ENCODE measurements around the gene EGFL7.

Gene EGFL7

DNA sequence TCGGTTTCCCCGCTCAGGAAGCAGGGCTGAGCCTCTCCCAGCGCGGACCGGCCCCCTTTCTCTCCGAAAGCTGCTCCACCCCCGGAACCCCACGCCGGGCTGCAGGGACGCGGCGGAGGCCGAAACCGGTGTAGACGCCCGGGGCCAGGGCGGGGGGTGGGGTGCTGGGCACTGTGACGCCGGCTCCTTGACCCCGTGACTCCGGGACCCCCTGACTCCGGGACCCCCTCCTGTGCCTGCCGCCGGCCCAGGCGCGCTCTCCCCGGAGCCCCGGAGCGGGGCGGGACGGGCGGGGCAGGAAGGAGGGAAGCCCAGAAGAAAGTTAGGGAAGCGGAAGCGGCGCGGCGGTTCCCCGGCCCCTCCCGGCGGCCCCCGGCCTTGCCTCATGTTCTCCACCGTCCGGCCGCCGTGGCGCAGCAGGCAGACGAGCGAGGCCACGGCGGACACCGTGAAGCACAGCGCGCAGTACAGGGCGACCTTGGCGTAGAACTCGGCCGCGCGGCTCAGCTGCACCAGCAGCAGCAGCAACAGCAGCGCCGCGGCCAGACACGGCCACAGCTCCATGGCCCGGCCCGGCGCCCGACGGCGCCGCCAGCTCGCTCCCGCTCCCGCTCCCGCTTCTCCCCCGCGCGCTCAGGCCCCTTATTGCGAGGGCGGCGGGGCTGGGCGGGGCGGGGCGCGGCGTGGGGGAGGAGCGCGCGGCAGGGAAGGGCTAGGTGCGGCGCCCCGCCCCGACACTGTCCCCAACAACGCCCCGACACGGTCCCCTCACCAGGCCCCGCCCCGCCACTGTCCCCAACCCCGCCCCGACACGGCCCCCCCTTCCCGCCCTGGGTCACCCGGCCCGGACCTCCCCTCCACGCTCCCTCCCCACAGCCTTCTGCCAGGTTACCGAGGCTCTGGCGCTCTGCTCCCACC is 24.3 kb downstream of the EGFL7 start, which contains the start of gene AGPAT2 (continued):
- TF ChIP-seq ZNF423 (tag by site-specific recombination; IDR thresholded peaks at IDR 0.05) (0 out of 2 replicates have a peak, but pooled peaks have one; percentile 32), GLIS2 (tag by site-specific recombination; IDR thresholded peaks at IDR 0.05) (peak; percentile 83; the same call in 1 of the 2 replicates), ZNF747 (tag by site-specific recombination; IDR thresholded peaks at IDR 0.05) (no peak), ZNF837 (tag by site-specific recombination; IDR thresholded peaks at IDR 0.05) (no peak), ZNF530 (tag by site-specific recombination; IDR thresholded peaks at IDR 0.05; ENCODE audit: low read depth) (no peak), OSR2 (tag by site-specific recombination; IDR thresholded peaks at IDR 0.05) (peak; percentile 34; the same call in 1 of the 2 replicates), ZNF426 (tag by site-specific recombination; IDR thresholded peaks at IDR 0.05) (no peak), ZNF274 (IDR thresholded peaks at IDR 0.05; ENCODE audit: low read length) (no peak), ZNF274 (tag by site-specific recombination; IDR thresholded peaks at IDR 0.05; ENCODE audit: borderline replicate concordance) (no peak), ZNF248 (tag by site-specific recombination; IDR thresholded peaks at IDR 0.05) (no peak), EGR2 (tag by site-specific recombination; IDR thresholded peaks at IDR 0.05; ENCODE audit: low read depth) (no peak), ZNF433 (tag by site-specific recombination; IDR thresholded peaks at IDR 0.05; ENCODE audit: low read depth) (no peak), ZNF280D (tag by site-specific recombination; IDR thresholded peaks at IDR 0.05) (no peak), ZNF37A (tag by site-specific recombination; IDR thresholded peaks at IDR 0.05) (no peak), KLF16 (tag by site-specific recombination; IDR thresholded peaks at IDR 0.05) (no peak), GLI4 (tag by site-specific recombination; IDR thresholded peaks at IDR 0.05) (0 out of 2 replicates have a peak, but pooled peaks have one; percentile 31), ZNF785 (tag by site-specific recombination; IDR thresholded peaks at IDR 0.05) (no peak), ZNF544 (tag by site-specific recombination; IDR thresholded peaks at IDR 0.05) (no peak), ZNF292 (tag by site-specific recombination; IDR thresholded peaks at IDR 0.05; ENCODE audit: borderline replicate concordance, low read depth) (no peak), ZNF510 (tag by site-specific recombination; IDR thresholded peaks at IDR 0.05; ENCODE audit: insufficient replicate concordance) (no peak)
- TF ChIP-seq, protein P1, sequence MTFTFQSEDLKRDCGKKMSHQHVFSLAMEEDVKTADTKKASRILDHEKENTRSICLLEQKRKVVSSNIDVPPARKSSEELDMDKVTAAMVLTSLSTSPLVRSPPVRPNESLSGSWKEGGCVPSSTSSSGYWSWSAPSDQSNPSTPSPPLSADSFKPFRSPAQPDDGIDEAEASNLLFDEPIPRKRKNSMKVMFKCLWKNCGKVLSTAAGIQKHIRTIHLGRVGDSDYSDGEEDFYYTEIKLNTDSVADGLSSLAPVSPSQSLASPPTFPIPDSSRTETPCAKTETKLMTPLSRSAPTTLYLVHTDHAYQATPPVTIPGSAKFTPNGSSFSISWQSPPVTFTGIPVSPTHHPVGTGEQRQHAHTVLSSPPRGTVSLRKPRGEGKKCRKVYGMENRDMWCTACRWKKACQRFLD (tag by site-specific recombination; IDR thresholded peaks at IDR 0.05) = no peak
- TF ChIP-seq, protein P2, sequence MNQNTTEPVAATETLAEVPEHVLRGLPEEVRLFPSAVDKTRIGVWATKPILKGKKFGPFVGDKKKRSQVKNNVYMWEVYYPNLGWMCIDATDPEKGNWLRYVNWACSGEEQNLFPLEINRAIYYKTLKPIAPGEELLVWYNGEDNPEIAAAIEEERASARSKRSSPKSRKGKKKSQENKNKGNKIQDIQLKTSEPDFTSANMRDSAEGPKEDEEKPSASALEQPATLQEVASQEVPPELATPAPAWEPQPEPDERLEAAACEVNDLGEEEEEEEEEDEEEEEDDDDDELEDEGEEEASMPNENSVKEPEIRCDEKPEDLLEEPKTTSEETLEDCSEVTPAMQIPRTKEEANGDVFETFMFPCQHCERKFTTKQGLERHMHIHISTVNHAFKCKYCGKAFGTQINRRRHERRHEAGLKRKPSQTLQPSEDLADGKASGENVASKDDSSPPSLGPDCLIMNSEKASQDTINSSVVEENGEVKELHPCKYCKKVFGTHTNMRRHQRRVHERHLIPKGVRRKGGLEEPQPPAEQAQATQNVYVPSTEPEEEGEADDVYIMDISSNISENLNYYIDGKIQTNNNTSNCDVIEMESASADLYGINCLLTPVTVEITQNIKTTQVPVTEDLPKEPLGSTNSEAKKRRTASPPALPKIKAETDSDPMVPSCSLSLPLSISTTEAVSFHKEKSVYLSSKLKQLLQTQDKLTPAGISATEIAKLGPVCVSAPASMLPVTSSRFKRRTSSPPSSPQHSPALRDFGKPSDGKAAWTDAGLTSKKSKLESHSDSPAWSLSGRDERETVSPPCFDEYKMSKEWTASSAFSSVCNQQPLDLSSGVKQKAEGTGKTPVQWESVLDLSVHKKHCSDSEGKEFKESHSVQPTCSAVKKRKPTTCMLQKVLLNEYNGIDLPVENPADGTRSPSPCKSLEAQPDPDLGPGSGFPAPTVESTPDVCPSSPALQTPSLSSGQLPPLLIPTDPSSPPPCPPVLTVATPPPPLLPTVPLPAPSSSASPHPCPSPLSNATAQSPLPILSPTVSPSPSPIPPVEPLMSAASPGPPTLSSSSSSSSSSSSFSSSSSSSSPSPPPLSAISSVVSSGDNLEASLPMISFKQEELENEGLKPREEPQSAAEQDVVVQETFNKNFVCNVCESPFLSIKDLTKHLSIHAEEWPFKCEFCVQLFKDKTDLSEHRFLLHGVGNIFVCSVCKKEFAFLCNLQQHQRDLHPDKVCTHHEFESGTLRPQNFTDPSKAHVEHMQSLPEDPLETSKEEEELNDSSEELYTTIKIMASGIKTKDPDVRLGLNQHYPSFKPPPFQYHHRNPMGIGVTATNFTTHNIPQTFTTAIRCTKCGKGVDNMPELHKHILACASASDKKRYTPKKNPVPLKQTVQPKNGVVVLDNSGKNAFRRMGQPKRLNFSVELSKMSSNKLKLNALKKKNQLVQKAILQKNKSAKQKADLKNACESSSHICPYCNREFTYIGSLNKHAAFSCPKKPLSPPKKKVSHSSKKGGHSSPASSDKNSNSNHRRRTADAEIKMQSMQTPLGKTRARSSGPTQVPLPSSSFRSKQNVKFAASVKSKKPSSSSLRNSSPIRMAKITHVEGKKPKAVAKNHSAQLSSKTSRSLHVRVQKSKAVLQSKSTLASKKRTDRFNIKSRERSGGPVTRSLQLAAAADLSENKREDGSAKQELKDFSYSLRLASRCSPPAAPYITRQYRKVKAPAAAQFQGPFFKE (tag by site-specific recombination; IDR thresholded peaks at IDR 0.05; ENCODE audit: borderline replicate concordance) = no peak
- TF ChIP-seq, protein P3, sequence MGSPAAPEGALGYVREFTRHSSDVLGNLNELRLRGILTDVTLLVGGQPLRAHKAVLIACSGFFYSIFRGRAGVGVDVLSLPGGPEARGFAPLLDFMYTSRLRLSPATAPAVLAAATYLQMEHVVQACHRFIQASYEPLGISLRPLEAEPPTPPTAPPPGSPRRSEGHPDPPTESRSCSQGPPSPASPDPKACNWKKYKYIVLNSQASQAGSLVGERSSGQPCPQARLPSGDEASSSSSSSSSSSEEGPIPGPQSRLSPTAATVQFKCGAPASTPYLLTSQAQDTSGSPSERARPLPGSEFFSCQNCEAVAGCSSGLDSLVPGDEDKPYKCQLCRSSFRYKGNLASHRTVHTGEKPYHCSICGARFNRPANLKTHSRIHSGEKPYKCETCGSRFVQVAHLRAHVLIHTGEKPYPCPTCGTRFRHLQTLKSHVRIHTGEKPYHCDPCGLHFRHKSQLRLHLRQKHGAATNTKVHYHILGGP (tag by site-specific recombination; IDR thresholded peaks at IDR 0.05) = no peak
- TF ChIP-seq, protein P4, sequence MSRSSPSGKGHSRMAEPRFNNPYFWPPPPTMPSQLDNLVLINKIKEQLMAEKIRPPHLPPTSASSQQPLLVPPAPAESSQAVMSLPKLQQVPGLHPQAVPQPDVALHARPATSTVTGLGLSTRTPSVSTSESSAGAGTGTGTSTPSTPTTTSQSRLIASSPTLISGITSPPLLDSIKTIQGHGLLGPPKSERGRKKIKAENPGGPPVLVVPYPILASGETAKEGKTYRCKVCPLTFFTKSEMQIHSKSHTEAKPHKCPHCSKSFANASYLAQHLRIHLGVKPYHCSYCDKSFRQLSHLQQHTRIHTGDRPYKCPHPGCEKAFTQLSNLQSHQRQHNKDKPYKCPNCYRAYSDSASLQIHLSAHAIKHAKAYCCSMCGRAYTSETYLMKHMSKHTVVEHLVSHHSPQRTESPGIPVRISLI (tag by site-specific recombination; IDR thresholded peaks at IDR 0.05) = no peak

All from HEK293 (cell line).